H1 (cell line): Measurements from ENCODE around the gene RNF8. TPM values are rescaled to one million over a fixed set of nuclear protein-coding genes. Genes with fewer than 3 reads are reported as not detected.

Experiments
- CTCF ChIA-PET: fragments of 300-600 bp; sonication (Branson Sonifier 250); formaldehyde crosslinking; loops from one replicate; lab custom pipeline; 2021; ENCODE audit not compliant: partially characterized antibody; lab: Charles Lee
- POLR2A ChIA-PET: fragments of 300-600 bp; sonication (Branson Sonifier 250); formaldehyde crosslinking; loops from one replicate; lab custom pipeline; 2021; ENCODE audit warnings: inconsistent platforms; ENCODE audit not compliant: partially characterized antibody; lab: Charles Lee
- DNase-seq, 2 experiments: peaks; one replicate each; pipeline versions ENCODE4 v3.0.0 to v3.0.0-alpha.2; 2010 to 2022; ENCODE audit warnings: low spot score in 2 of 2, low read depth in 1 of 2, mixed read lengths in 1 of 2
- FAIRE-seq: peaks from 2 replicates; lab custom pipeline; 2011; peaks lifted over from hg19 to GRCh38; lab: Jason Lieb, UNC
- H2AFZ ChIP-seq: 2 replicates; pipeline ENCODE4 v1.8.1; 2012; ENCODE audit warnings: low read length, inconsistent platforms
- H2AK5ac ChIP-seq: 2 replicates; pipeline ENCODE4 v1.6.1; 2013; ENCODE audit warnings: low read depth, low read length
- H2BK120ac ChIP-seq: replicated peaks from 2 replicates; pipeline ENCODE3; 2013; ENCODE audit warnings: low read depth, low read length, inconsistent platforms
- H2BK12ac ChIP-seq: 2 replicates; pipeline ENCODE4 v1.6.1; 2013; ENCODE audit warnings: low read depth, low read length
- H2BK15ac ChIP-seq: 2 replicates; pipeline ENCODE4 v1.6.1; 2013; ENCODE audit warnings: low read length
- H2BK20ac ChIP-seq: 2 replicates; pipeline ENCODE4 v1.6.1; 2013; ENCODE audit warnings: low read length
- H2BK5ac ChIP-seq: 2 replicates; pipeline ENCODE4 v1.6.1; 2013; ENCODE audit warnings: low read depth, low read length
- H3K14ac ChIP-seq: 2 replicates; pipeline ENCODE4 v1.6.1; 2013; ENCODE audit warnings: inconsistent platforms; ENCODE audit not compliant: insufficient read length
- H3K18ac ChIP-seq: 2 replicates; pipeline ENCODE4 v1.6.1; 2013; ENCODE audit warnings: low read length; ENCODE audit errors: extremely low read depth
- H3K23ac ChIP-seq: 2 replicates; pipeline ENCODE4 v1.6.1; 2013; ENCODE audit warnings: inconsistent platforms; ENCODE audit not compliant: insufficient read length
- H3K23me2 ChIP-seq: 2 replicates; pipeline ENCODE4 v1.6.1; 2013; ENCODE audit warnings: low read depth, low read length
- H3K27ac ChIP-seq: 2 replicates; pipeline ENCODE4 v1.6.1; 2011; ENCODE audit warnings: low read depth, low read length, inconsistent platforms
- H3K27me3 ChIP-seq, 4 experiments: replicated peaks in 1 of 4; 1 replicate in 1 of 4; 2 replicates in 3 of 4; pipeline versions ENCODE4 v1.6.1 to v1.8.1; 2011 to 2013; ENCODE audit warnings: low read length in 3 of 4, mild to moderate bottlenecking in 3 of 4, inconsistent platforms in 2 of 4, mixed read lengths in 2 of 4, moderate library complexity in 1 of 4; ENCODE audit not compliant: control insufficient read depth in 3 of 4, insufficient read depth in 3 of 4; ENCODE audit errors: extremely low read depth in 1 of 4
- H3K36me3 ChIP-seq, 4 experiments: 2 replicates each; pipeline versions ENCODE4 v1.6.1 to v1.8.1; 2011 to 2013; ENCODE audit warnings: mild to moderate bottlenecking in 4 of 4, low read length in 3 of 4, moderate library complexity in 2 of 4, control low read depth in 1 of 4, inconsistent platforms in 1 of 4; ENCODE audit not compliant: insufficient read depth in 4 of 4, control insufficient read depth in 2 of 4
- H3K4ac ChIP-seq: replicated peaks from 2 replicates; pipeline ENCODE3; 2013; ENCODE audit warnings: low read length, low read depth, mixed read lengths, inconsistent platforms; ENCODE audit not compliant: insufficient read length
- H3K4me1 ChIP-seq, 4 experiments: replicated peaks in 1 of 4; 1 replicate in 1 of 4; 2 replicates in 3 of 4; pipeline versions ENCODE4 v1.6.1 to v1.8.1; 2011 to 2013; ENCODE audit warnings: low read length in 3 of 4, inconsistent platforms in 2 of 4, mixed read lengths in 1 of 4; ENCODE audit not compliant: insufficient read depth in 4 of 4, control insufficient read depth in 3 of 4
- H3K4me2 ChIP-seq, 2 experiments: 2 replicates each; pipeline versions ENCODE4 v1.6.1 to v1.8.1; 2011 to 2013; ENCODE audit warnings: low read depth in 2 of 2, low read length in 2 of 2, control low read depth in 1 of 2, inconsistent platforms in 1 of 2, mild to moderate bottlenecking in 1 of 2; ENCODE audit not compliant: insufficient read depth in 1 of 2
- H3K4me3 ChIP-seq, 4 experiments: fragments of 200-600, 300-600 bp in 1 of 4; sonication (generic), shearing (Covaris generic), sonication (Bioruptor Twin) in 1 of 4; 2 replicates each; pipeline versions ENCODE4 v1.5.1 to v1.8.1; 2011 to 2016; ENCODE audit warnings: low read length in 4 of 4, low read depth in 3 of 4, control low read depth in 2 of 4, inconsistent platforms in 2 of 4, mild to moderate bottlenecking in 2 of 4, mixed read lengths in 1 of 4, moderate library complexity in 1 of 4; ENCODE audit not compliant: insufficient read depth in 2 of 4; ENCODE audit errors: extremely low read depth in 1 of 4
- H3K56ac ChIP-seq: replicated peaks from 2 replicates; pipeline ENCODE3; 2013; ENCODE audit warnings: low read depth, mild to moderate bottlenecking, mixed read lengths, low read length, inconsistent platforms; ENCODE audit not compliant: insufficient read length
- H3K79me1 ChIP-seq: 2 replicates; pipeline ENCODE4 v1.6.1; 2013; ENCODE audit warnings: low read depth, low read length, control low read depth
- H3K79me2 ChIP-seq, 2 experiments: 2 replicates each; pipeline versions ENCODE4 v1.6.1 to v1.8.1; 2012 to 2013; ENCODE audit warnings: low read length in 2 of 2, mild to moderate bottlenecking in 2 of 2, inconsistent platforms in 1 of 2; ENCODE audit not compliant: insufficient read depth in 2 of 2, control insufficient read depth in 1 of 2
- H3K9ac ChIP-seq, 4 experiments: replicated peaks in 1 of 4; 1 replicate in 1 of 4; 2 replicates in 3 of 4; pipeline versions ENCODE4 v1.6.1 to v1.8.1; 2011 to 2013; ENCODE audit warnings: low read depth in 3 of 4, low read length in 3 of 4, control low read depth in 2 of 4, mild to moderate bottlenecking in 2 of 4, moderate library complexity in 2 of 4, inconsistent platforms in 1 of 4; ENCODE audit errors: extremely low read depth in 1 of 4
- H3K9me3 ChIP-seq, 2 experiments: 2 replicates each; pipeline versions ENCODE4 v1.6.1 to v1.8.1; 2012 to 2013; ENCODE audit warnings: mild to moderate bottlenecking in 2 of 2, moderate library complexity in 2 of 2, control low read depth in 1 of 2, inconsistent platforms in 1 of 2, low read depth in 1 of 2, low read length in 1 of 2, mixed read lengths in 1 of 2; ENCODE audit not compliant: insufficient read depth in 2 of 2
- H4K20me1 ChIP-seq, 2 experiments: replicated peaks in 1 of 2; 2 replicates each; pipeline versions ENCODE3 to v1.8.1; 2011 to 2013; ENCODE audit warnings: inconsistent platforms in 2 of 2, low read length in 2 of 2, mild to moderate bottlenecking in 1 of 2; ENCODE audit not compliant: insufficient read depth in 2 of 2, control insufficient read depth in 1 of 2
- H4K5ac ChIP-seq: 2 replicates; pipeline ENCODE4 v1.6.1; 2013; ENCODE audit warnings: low read length, low read depth, mixed read lengths, inconsistent platforms; ENCODE audit not compliant: insufficient read length
- H4K8ac ChIP-seq: 2 replicates; pipeline ENCODE4 v1.8.0; 2013; ENCODE audit warnings: mild to moderate bottlenecking, moderate library complexity, low read length, inconsistent platforms; ENCODE audit not compliant: insufficient read depth; ENCODE audit errors: extremely low read depth
- H4K91ac ChIP-seq: replicated peaks from 2 replicates; pipeline ENCODE3; 2013; ENCODE audit warnings: low read length, mixed read lengths, inconsistent platforms; ENCODE audit not compliant: insufficient read length
- JUND ChIP-seq: IDR thresholded peaks from 2 replicates; pipeline ENCODE4 v1.6.1; 2011; ENCODE audit warnings: mild to moderate bottlenecking, improper control_type of control experiment, low read length
- KDM1A ChIP-seq: fragments of 200-600, 300-600 bp; sonication (generic); IDR thresholded peaks from 2 replicates; pipeline ENCODE4 v1.7.1; 2016; ENCODE audit warnings: mild to moderate bottlenecking, low read length, borderline replicate concordance
- RAD21 ChIP-seq, 2 experiments: IDR thresholded peaks in 1 of 2; conservative IDR thresholded peaks in 1 of 2; 2 replicates each; pipeline ENCODE4 v1.6.1; 2011; ENCODE audit warnings: low read depth in 2 of 2, low read length in 2 of 2, improper control_type of control experiment in 1 of 2, inconsistent platforms in 1 of 2, mild to moderate bottlenecking in 1 of 2, moderate library complexity in 1 of 2
- WGBS, 2 experiments: shearing (Covaris generic) in 1 of 2; methylation state at CpG; one replicate each; pipeline versions ENCODE4 v1.1.6 to v1.1.7; 2013 to 2015; ENCODE audit warnings: low lambda C conversion rate in 2 of 2, mixed read lengths in 2 of 2, inconsistent platforms in 1 of 2, low coverage in 1 of 2, missing lambda C conversion rate in 1 of 2; ENCODE audit not compliant: insufficient replicate concordance in 2 of 2, insufficient coverage in 1 of 2, insufficient read length in 1 of 2; ENCODE audit errors: extremely low coverage in 1 of 2, missing lambda C conversion rate in 1 of 2; 5-methylcytosine and 5-hydroxymethylcytosine counted together
- polyA plus RNA-seq, 7 experiments: library from polyadenylated mRNA; depleted of rRNA in 3 of 7; stranded (reverse) in 5 of 7; unstranded in 2 of 7; fragments of >200 nt in 5 of 7; fragments of 200-250 nt in 2 of 7; gene quantifications; 1 replicate in 5 of 7; 2 replicates in 1 of 7; 4 replicates in 1 of 7; pipeline versions ENCODE4 v1.2.1 to v1.2.3, GENCODE V29; 2011 to 2013; ENCODE audit warnings: missing spikeins in 2 of 7, mixed read lengths in 2 of 7
- total RNA-seq: library from RNA; stranded (reverse); fragmentation: NEBNext Ultra II Directional; extraction: Animal tissue kit (Norgen Biotek cat#: 25700); gene quantifications from 2 replicates; pipeline ENCODE4 v1.2.1, GENCODE V29; 2021

The RNF8 gene
- total and polyA plus RNA-seq, 2 of the 8 experiments (the other 6 are each of a cell fraction or from before 2014, with no cell fraction given) = 20.3 to 44.7 TPM

DNA sequence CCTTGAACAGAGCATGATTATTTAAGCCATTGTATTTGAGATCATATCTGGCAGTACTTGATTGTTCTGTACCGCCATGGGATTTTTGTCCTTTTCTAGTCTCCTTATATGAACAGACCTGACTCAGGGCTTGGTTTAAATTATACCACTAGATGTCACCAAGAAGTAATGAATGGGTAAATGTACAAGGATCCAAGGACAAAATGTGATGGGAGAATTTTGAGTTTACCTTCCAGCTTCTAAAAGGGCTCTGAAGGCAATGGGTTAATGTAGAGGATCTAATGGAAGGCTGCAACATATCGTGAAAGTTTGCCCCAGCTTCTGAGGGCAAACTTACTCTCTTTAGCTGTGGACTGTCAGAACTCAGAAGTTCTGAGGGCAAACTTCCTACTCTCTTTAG, 12.0 kb downstream of the RNF8 start:
- Histone ChIP-seq H3K18ac (no peak overlapping the region), H3K79me1 (no peaks in the 10 kb centered on the region; the same call in 1 of the 2 replicates), H3K9ac (no peak overlapping the region)
- DNase-seq = no peak
- TF ChIP-seq JUND (no peak), KDM1A (no peak), RAD21 (IDR thresholded peaks at IDR 0.05 in 1 of 2, conservative IDR thresholded peaks at IDR 0.05 in 1 of 2; ENCODE audit: low read depth in 2 of 2, low read length in 2 of 2) (0 out of 4 replicates have a peak, but pooled peaks of 1 of the 2 experiments have one; percentile 5)
- TF ChIP-seq, all 59 proteins: peak for 1
- Histone ChIP-seq H4K91ac (no peak overlapping the region), H3K4ac (no peak overlapping the region), H3K27me3 (no peaks in the 10 kb centered on the region), H2BK120ac (no peak overlapping the region), H3K4me1 (no peaks in the 10 kb centered on the region), H2BK12ac (no peak overlapping the region), H2BK15ac (no peak overlapping the region), H3K9me3 (no peaks in the 10 kb centered on the region), H2BK20ac (no peak overlapping the region), H3K14ac (no peak overlapping the region), H4K20me1 (peaks cover 1 to 2% of the 10 kb centered on the region in 2 experiments), H2AK5ac (no peak overlapping the region), H3K79me2 (no peaks in the 10 kb centered on the region), H2AFZ (no peak overlapping the region), H3K4me2 (no peak overlapping the region), H3K23ac (no peak overlapping the region), H3K4me3 (no peak overlapping the region), H2BK5ac (no peak overlapping the region), H4K8ac (no peak overlapping the region), H4K5ac (no peak overlapping the region), H3K36me3 (peaks cover 6 to 43% (median 31%) of the 10 kb centered on the region in 4 experiments; a peak in 7 of 8 replicates), H3K23me2 (no peaks in the 10 kb centered on the region), H3K56ac (no peak overlapping the region), H3K27ac (no peak overlapping the region)
- POLR2A ChIA-PET = no interaction called here
- FAIRE-seq = no peak
- 89% methylated on average over 2 of the region's 2 CpGs; no CpG with 5 or more reads in 1 of the 2 experiments for WGBS, 2 experiments
- CTCF ChIA-PET = interaction anchor here (0.8 to 2.0 kb wide), 8 partner anchors 9 to 68 kb away, joined by 3 to 11 read pairs (median 5); no protein-coding TSS in a partner anchor
